SK-N-SH (cell line): ENCODE data around the gene APBB1IP.

Experiments
- CHD2 ChIP-seq: fragments of 150-350 bp; IDR thresholded peaks from 2 replicates; pipeline ENCODE4 v1.6.1; 2018; ENCODE audit warnings: low read length; ENCODE audit not compliant: partially characterized antibody
- CTCF ChIP-seq: fragments of 200-600 bp; sonication (generic); IDR thresholded peaks from 2 replicates; pipeline ENCODE4 v1.6.1; 2017; ENCODE audit warnings: antibody characterized with exemption, mild to moderate bottlenecking, moderate library complexity
- GABPA ChIP-seq: IDR thresholded peaks from 2 replicates; pipeline ENCODE4 v1.4.0; 2012; ENCODE audit warnings: low read depth, mild to moderate bottlenecking
- IRF3 ChIP-seq: fragments of 150-350 bp; IDR thresholded peaks from 2 replicates; pipeline ENCODE4 v1.6.1; 2016; ENCODE audit warnings: mild to moderate bottlenecking, low read depth, low read length
- JUND ChIP-seq: IDR thresholded peaks from 2 replicates; pipeline ENCODE4 v1.4.0; 2012
- MAX ChIP-seq: IDR thresholded peaks from 2 replicates; pipeline ENCODE4 v1.4.0; 2012; ENCODE audit warnings: low read depth
- NFIC ChIP-seq: IDR thresholded peaks from 2 replicates; pipeline ENCODE4 v1.4.0; 2012; ENCODE audit warnings: borderline replicate concordance
- POLR2AphosphoS5 ChIP-seq: IDR thresholded peaks from 2 replicates; pipeline ENCODE4 v1.6.1; 2012; ENCODE audit warnings: low read depth, low read length
- REST ChIP-seq: IDR thresholded peaks from 2 replicates; pipeline ENCODE4 v1.6.1; 2012; ENCODE audit warnings: mild to moderate bottlenecking, low read depth, low read length, moderate library complexity
- RFX5 ChIP-seq: IDR thresholded peaks from 2 replicates; pipeline ENCODE4 v1.6.1; 2012; ENCODE audit warnings: mild to moderate bottlenecking, improper control_type of control experiment, low read length
- SIN3A ChIP-seq: IDR thresholded peaks from 2 replicates; pipeline ENCODE4 v1.6.1; 2012; ENCODE audit warnings: low read depth, mild to moderate bottlenecking, low read length, moderate library complexity, borderline replicate concordance
- TAF1 ChIP-seq: IDR thresholded peaks from 2 replicates; pipeline ENCODE4 v1.6.1; 2012; ENCODE audit warnings: low read depth, mild to moderate bottlenecking, low read length, moderate library complexity, borderline replicate concordance
- TEAD4 ChIP-seq: IDR thresholded peaks from 2 replicates; pipeline ENCODE4 v1.4.0; 2012; ENCODE audit warnings: mild to moderate bottlenecking, borderline replicate concordance; ENCODE audit not compliant: insufficient read depth
- ZBTB33 ChIP-seq: IDR thresholded peaks from 2 replicates; pipeline ENCODE4 v1.4.0; 2012; ENCODE audit warnings: low read depth, borderline replicate concordance

GRCh38 chr10:26481315-26481692 lies 43.2 kb downstream of the APBB1IP start:
- TF ChIP-seq CTCF (no peak), NFIC (no peak), SIN3A (no peak), MAX (no peak), GABPA (no peak), RFX5 (no peak), ZBTB33 (no peak), CHD2 (no peak), JUND (no peak), TAF1 (no peak), POLR2AphosphoS5 (no peak), TEAD4 (no peak), IRF3 (no peak), REST (no peak)
